ENCODE measurements around the gene CDH22. TPM values are rescaled to one million over a fixed set of nuclear protein-coding genes. Genes with fewer than 3 reads are reported as not detected.

The CDH22 gene
- total and polyA plus RNA-seq, 4 donors: 0.03 to 0.25 (median 0.09) TPM

DNA sequence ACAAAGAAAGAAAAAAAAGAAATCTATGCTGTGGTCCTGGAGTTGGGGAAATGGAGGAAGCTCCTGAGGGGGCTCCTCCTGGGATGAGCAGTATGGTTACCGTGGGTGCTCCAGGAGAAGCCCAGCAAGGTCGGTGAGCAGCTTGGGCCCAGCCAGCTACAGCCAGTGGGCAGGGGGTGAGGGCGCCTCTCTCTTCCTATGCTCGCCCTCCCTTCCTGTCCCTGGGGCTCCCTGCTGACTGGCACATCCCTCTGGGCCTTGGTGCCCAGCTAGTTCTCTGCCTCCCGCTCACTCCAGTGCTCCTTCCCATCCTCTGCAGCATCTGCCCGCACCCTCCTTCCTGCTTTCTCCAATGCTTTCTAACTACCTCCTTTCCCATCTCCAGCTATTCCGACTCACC, 173.6 kb downstream of the CDH22 start:
- WGBS, 2 donors: 76 to 93% methylated on average over 5 to 7 of the region's 7 CpGs
- no peak for ATAC-seq (ENCODE audit: insufficient read depth, low FRiP score)
- no peak overlapping the region for H3K9ac ChIP-seq (ENCODE audit: insufficient read depth in 1 of 2, low read length in 2 of 2)
- TF ChIP-seq, protein P1, sequence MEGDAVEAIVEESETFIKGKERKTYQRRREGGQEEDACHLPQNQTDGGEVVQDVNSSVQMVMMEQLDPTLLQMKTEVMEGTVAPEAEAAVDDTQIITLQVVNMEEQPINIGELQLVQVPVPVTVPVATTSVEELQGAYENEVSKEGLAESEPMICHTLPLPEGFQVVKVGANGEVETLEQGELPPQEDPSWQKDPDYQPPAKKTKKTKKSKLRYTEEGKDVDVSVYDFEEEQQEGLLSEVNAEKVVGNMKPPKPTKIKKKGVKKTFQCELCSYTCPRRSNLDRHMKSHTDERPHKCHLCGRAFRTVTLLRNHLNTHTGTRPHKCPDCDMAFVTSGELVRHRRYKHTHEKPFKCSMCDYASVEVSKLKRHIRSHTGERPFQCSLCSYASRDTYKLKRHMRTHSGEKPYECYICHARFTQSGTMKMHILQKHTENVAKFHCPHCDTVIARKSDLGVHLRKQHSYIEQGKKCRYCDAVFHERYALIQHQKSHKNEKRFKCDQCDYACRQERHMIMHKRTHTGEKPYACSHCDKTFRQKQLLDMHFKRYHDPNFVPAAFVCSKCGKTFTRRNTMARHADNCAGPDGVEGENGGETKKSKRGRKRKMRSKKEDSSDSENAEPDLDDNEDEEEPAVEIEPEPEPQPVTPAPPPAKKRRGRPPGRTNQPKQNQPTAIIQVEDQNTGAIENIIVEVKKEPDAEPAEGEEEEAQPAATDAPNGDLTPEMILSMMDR (IDR thresholded peaks at IDR 0.05; ENCODE audit: control extremely low read depth, extremely low read depth): no peak
- no peak overlapping the region for H3K4me3 ChIP-seq
- no peak for DNase-seq
- H3K27me3 ChIP-seq (ENCODE audit: control insufficient read depth in 3 of 3, insufficient read depth in 3 of 3, low read length in 2 of 3): peaks cover 0 to 18% (median 6%) of the 10 kb centered on the region in 3 donors
- no peaks in the 10 kb centered on the region for H3K36me3 ChIP-seq (ENCODE audit: control insufficient read depth in 4 of 4, insufficient read depth in 4 of 4, low read length in 4 of 4)
- peaks cover 0 to 6% (median 0%) of the 10 kb centered on the region in 5 donors for H3K4me1 ChIP-seq (ENCODE audit: control insufficient read depth in 5 of 5, insufficient read depth in 5 of 5, low read length in 5 of 5)
- no peaks in the 10 kb centered on the region for H3K9me3 ChIP-seq (ENCODE audit: control insufficient read depth in 4 of 4, insufficient read depth in 3 of 4, low read length in 3 of 4)
- no peak overlapping the region for H3K27ac ChIP-seq (ENCODE audit: low read depth in 1 of 2, low read length in 1 of 2)

DNA sequence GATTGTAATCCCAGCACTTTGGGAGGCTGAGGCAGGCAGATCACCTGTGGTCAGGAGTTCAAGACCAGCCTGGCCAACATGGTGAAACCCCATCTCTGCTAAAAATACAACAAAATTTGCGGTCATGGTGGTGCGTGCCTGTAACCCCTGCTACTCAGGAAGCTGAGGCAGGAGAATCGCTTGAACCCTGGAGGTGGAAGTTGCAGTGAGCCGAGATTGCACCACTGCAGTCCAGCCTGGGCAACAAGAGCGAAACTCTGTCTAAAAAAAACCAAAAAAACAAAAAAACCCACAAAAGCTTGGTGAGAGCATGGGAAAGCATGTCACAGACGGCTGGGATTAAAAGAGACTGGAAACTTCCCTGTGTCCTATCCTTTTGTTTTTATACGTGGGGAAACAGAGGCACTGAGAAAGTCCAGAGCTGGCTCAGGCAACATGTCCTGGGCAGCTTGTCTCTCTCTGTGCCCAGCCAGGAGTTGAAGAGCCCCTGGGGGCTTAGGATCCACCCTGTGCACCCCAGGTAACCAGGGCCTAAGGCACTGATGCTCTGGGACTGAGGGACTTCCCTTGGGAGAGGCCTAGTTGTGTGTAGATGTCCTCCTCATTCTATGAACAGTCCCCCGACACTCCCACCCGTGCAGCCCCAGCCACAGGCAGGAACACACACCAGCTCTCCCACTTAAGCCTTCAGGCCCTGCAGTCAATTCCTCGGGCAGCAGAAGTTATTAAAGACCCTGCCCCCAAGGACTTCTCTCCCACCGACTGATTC, 174.2 kb downstream of the CDH22 start:
- ATAC-seq (ENCODE audit: insufficient read depth, low FRiP score) (no peak), DNase-seq (no peak)
- TF ChIP-seq, protein P1 (IDR thresholded peaks at IDR 0.05; ENCODE audit: control extremely low read depth, extremely low read depth): no peak
- 76 to 79% methylated on average over 11 of the region's 11 CpGs for WGBS, 2 donors
- H3K9ac ChIP-seq (ENCODE audit: insufficient read depth in 1 of 2, low read length in 2 of 2): no peak overlapping the region
- H3K4me3 ChIP-seq: no peak overlapping the region
- H3K36me3 ChIP-seq (ENCODE audit: control insufficient read depth in 4 of 4, insufficient read depth in 4 of 4, low read length in 4 of 4): no peaks in the 10 kb centered on the region
- H3K4me1 ChIP-seq (ENCODE audit: control insufficient read depth in 5 of 5, insufficient read depth in 5 of 5, low read length in 5 of 5): peaks cover 0 to 6% (median 0%) of the 10 kb centered on the region in 5 donors
- no peak overlapping the region for H3K27ac ChIP-seq (ENCODE audit: low read depth in 1 of 2, low read length in 1 of 2)
- peaks cover 0 to 20% (median 6%) of the 10 kb centered on the region in 3 donors for H3K27me3 ChIP-seq (ENCODE audit: control insufficient read depth in 3 of 3, insufficient read depth in 3 of 3, low read length in 2 of 3)
- H3K9me3 ChIP-seq (ENCODE audit: control insufficient read depth in 4 of 4, insufficient read depth in 3 of 4, low read length in 3 of 4): no peaks in the 10 kb centered on the region

DNA sequence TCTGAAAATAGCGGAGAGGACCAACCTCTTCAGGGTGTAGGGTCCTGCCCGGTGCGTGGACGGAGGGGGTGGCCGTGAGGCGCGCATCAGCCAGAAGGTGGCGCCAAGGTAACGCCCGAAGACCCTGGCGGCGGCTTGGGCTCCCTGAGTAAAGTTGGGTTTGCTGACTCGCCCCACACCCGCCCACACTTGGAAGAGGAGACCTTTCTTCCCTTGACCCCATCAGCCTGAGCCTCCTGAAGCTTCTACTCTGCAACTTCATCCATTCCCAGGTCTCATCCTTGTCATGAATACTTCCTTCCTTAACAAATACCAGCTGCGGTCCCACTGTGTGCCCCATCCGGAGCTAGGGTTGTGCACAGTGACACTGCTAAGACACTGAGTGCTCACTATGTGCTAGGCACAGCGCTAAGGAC, 175.6 kb downstream of the CDH22 start:
- no peak overlapping the region for H3K4me3 ChIP-seq
- ATAC-seq (ENCODE audit: insufficient read depth, low FRiP score): no peak

More for the DNA sequence above, 175.6 kb downstream of the CDH22 start:
- H3K27me3 ChIP-seq (ENCODE audit: control insufficient read depth in 3 of 3, insufficient read depth in 3 of 3, low read length in 2 of 3): peaks cover 0 to 18% (median 5%) of the 10 kb centered on the region in 3 donors
- H3K36me3 ChIP-seq (ENCODE audit: control insufficient read depth in 4 of 4, insufficient read depth in 4 of 4, low read length in 4 of 4): peaks cover 0 to 5% (median 0%) of the 10 kb centered on the region in 4 donors
- no peak overlapping the region for H3K27ac ChIP-seq (ENCODE audit: low read depth in 1 of 2, low read length in 1 of 2)
- 14 to 15% methylated on average over 17 of the region's 17 CpGs for WGBS, 2 donors
- no peak overlapping the region for H3K9ac ChIP-seq (ENCODE audit: insufficient read depth in 1 of 2, low read length in 2 of 2)
- peaks cover 0 to 6% (median 0%) of the 10 kb centered on the region in 5 donors for H3K4me1 ChIP-seq (ENCODE audit: control insufficient read depth in 5 of 5, insufficient read depth in 5 of 5, low read length in 5 of 5)
- TF ChIP-seq, protein P1 (IDR thresholded peaks at IDR 0.05; ENCODE audit: control extremely low read depth, extremely low read depth): peak; percentile 60
- DNase-seq: peak; percentile 50 to 72 (median 69)
- H3K9me3 ChIP-seq (ENCODE audit: control insufficient read depth in 4 of 4, insufficient read depth in 3 of 4, low read length in 3 of 4): no peaks in the 10 kb centered on the region

Data from lung (tissue), 12 donors.